HG02840 (cell line): Measurements from ENCODE around the gene DDAH2.

ENCODE experiments used
- ATAC-seq: cut with Tn5 transposase; IDR thresholded peaks from one replicate; pipeline ENCODE4 v1.9.1; 2021; ENCODE audit warnings: mild to moderate bottlenecking, moderate library complexity, moderate number of reproducible peaks; ENCODE audit not compliant: unreplicated experiment, low FRiP score

Gene DDAH2

DNA sequence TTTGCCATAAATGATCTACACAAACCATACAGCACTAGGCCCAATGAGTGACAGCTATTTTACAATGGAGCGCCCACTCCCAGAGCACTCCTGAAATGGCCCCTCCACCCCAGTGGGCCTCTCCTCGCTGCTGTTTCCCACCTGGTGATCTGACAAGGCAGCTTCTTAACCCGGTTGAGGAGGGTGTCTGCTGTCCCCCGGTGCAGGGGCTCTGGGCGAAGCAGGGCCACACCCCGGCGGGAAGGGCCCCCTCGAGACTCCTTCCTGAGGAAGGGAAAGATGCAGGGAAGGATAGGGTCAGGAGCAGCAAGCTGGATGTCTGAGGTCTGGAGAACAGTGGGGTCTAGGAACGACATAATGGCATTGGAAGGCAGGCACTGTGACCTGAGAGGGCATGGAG, 36.2 kb downstream of the DDAH2 start:
- ATAC-seq: no peak

DNA sequence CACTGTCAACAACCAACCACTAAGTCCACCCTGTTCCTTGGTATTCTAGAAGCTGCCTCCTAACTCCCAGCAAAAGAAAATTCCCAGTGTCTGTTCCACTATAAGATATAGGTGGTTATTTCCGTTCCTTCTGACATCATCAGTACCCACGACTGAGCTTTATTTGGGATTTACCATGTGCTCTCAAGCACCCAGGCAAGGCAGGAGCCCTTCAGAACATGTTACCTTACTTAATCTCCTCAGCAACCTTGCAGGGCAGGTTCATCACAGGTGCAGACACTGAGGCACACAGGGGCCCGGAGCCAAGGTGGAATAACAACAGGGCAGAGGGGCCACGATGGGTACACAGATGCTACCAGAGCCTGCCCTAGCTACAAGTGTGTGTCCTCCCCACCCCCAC, 36.7 kb downstream of the DDAH2 start:
- no peak for ATAC-seq

DNA sequence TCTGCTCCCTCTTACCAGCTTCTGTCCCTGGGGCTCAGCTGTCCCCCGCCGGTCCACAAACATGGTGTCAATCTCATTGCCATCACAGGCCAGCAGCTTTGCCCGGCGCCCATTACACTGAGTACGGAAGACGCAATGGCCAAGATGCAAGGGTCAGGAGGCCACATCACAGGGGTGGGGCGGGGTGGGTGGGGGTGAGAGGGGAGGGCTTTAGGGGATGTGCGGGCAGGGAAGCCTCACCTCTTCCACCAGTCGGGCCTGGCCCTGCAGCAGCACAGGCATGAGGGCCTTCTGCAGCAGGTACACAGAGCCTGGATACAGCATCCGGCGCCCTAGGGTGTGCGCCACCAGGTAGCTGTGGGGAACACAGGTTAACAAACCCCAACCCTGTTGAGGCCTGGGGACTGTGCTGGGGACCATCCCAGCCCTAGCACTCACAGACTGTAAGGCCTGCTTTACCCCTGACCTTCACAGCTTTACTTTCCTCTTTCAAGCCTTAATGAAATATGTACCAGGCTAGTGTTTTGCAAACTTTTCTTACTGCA, 37.5 kb downstream of the DDAH2 start:
- no peak for ATAC-seq

DNA sequence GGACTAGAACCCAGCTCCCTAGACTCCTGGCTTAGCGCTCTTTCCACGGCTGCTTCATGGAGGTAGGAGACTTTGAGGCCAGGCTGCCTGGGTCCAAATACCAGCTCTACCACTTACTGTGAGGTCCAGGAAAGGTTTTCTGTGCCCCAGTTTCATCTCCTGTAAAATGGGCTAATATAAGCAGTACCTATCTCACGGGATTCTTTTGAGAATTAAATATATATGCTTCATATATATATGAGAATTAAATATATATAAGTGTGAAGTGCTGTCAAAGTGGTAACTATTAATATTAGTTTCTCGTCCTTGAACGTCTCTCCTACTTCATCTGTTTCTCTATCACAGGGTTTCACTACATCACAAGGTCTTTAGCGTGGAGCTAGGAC, 38.0 kb downstream of the DDAH2 start:
- no peak for ATAC-seq

DNA sequence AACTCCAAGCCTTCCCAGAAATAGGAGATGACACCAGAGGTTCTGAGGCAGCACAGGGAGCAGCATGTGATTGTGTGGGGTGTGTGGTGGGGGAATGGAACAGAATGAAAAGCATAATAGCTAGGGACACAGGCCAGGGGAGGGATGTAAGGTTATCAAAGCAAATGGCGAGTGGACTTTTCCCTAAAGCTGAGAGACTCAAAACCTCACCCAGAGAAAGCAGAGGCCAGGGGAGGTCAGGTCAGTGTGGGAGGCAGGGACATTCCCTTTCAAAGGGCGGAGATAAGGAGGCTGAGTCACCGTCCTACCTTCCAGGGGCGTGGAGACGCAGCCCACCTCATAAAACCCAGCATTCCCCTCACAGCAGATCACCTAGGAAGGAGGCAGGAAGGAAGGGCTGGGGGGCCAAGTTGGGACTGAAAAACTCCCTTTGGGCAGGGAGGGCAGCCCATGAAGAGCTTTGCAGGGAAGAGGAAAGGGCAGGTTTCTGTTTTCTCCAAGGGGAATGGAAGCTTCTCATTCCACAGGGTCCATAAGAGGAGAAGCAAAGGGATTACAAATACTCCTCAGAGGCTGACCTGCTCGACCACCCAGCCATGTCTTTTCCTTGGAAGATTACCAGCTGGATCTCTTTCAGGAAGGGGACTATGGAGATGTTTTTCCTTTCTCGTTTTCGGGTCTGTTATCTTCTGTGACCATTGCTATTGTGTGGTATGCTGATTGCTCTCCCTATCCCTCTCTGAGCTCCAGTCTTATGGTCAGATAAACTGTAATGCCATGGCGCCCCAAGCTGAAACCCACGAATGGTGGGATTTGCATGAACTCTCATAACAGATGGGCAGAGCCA, 38.6 kb downstream of the DDAH2 start:
- no peak for ATAC-seq

DNA sequence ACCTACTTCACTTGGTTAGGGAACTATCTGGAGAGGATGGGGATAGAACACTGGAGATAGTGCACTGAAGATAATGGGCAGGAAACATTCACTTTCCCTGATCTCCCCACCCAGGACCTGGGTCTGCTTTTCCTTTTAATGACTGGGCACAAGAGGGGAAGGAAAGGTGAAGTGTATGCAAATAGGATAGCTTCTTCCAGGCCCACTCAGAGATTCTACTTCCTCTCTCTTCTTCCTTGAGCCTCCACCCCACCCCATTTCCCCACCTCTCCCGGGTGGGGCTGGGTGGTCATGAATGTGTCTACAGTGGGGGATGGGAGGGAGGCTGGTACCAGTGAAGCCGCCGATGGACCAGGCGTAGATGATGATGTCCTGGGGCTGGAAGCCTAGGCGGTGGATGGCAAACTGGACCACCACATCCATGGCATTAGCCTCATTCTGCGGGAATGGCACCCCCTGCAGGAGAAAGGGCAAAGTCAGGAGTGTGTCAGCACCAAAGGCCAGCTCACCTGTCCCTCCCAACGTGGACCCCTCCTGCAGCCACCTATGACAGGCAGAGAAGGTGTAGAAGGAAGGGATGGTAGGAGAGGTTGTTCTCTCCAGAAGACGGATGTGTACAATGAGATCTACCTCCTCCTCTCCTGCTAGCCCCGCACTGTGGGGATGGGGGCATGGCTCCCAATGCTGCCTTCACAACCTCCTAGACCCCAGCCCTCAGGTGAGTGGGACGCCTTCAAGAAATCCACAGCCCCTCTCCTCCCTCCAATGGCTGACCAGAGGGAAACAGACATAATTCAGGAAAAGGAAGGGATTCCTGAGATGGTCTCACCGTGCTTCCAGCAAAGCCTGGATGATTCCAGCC, 39.6 kb downstream of the DDAH2 start:
- no peak for ATAC-seq

DNA sequence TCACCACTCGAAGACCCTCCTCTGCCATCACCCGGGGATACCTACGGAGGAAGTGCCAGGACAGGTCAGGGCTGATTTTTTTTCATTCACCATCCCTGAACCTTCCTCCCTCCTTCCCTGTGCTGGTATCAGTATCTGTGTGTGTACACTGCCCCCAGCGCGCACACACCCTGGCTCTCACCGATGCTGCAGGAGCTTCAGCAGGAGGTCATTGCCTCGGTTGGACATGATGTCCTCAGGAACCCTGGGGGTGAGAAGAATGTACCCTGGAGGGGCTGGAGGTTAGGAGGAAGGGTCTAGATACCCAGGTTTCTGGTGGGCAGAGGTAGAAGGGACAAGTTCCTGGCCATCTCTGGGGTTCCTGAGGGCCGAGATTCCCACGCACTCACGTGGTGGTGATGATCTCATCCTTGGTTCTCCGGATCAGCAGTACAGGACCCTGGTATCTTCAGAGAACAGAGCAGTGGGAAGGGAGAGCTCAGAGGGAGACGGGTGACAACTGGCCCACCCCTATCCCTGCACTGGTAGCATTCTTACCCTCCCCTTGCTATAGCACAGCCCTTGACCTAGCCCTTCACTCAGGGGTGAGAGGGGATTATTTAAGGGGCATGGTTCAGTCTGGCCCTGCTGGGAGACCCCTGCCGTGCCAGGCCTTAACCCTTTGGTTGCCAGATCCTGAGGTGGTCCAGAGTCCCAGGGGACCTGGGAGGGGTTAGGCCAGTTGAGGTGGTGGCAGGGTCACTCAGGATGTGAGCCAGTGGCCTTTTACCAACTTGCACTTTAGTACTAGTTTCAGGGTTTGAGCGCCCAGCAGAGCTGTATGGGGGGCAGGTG, 41.0 kb downstream of the DDAH2 start:
- ATAC-seq: no peak

DNA sequence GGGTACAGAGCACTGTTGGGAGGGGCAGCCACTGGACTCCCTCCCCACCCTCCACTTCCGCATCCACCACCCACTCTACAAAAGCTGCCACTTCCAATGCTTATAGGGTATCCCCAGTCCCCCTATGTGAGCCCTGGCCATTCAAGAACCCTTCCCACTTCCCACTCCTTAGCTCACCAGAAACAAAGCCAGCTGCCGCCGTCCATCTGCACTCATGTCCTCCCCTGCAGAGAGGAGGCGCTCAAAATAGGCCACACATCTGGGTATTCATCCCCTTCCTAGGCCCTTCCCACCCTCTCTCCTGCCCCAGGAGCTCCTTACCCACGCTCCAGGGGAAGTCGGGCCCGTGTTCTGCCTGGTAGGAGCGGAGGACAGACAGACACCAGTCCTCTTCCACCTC, 41.8 kb downstream of the DDAH2 start:
- no peak for ATAC-seq

DNA sequence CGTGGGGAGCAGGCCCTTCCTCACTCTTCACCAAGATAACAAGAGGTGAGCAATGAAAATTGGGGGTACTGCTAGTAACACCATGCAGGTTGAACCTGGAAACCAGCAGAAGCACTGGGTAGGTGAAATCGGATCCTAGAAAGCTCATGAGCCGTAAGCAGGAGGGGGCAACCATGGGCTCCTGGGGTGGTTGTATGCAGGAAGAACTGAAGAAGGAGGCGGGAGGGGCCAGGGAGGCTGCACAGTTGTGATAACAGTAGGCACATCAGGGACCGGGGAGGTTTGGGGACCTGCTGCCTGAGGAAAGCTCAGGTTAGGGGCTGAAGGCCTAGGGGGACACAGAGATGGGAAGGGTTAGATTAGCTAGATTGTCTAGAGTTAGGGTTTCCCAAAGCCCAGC, 42.6 kb downstream of the DDAH2 start:
- no peak for ATAC-seq

DNA sequence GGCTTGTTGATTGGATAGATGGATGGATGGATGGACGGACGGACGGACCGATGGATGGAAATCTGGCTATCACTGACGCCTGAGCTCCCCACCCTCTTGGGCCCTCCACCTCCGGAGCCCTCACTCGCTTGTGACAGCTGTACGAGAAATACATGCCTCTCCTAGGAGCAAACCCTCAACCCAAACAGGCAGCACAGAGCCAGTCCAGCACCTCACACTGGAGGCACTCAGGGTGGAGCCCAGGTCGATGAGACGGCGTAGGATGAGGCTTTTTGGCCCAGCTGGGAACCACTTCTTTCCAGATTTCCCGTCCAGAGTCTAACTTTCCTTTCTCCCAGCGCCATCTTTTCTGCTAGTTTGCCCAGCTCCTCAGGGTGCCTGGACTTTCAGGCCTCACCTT, 45.5 kb downstream of the DDAH2 start:
- ATAC-seq: no peak

DNA sequence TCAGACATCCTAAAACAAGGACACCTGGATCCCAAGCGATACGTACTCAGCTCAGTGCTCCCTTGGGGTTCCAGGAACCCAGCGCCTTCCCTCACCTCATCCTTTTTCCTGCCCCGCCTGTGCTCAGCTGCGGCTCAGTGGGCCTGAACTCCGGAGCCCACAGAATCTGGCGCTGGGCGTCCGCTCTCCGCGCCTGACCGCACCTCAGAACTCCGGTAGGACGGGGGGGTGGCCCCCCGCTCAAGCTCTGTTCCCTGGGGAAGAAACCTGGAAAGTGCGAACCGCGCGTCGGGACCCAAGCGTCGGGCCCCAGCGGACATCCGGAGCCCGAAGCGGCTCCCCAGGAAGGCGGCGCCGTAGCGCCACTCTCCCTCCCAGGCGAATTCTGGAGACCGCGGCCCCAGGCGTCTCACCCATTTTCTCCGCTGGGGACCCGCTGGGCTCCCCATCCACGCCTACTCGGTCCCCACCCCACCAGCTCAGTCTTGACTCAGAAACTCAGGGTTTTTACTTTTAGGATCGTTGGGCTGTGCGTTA, 47.9 kb downstream of the DDAH2 start:
- no peak for ATAC-seq

DNA sequence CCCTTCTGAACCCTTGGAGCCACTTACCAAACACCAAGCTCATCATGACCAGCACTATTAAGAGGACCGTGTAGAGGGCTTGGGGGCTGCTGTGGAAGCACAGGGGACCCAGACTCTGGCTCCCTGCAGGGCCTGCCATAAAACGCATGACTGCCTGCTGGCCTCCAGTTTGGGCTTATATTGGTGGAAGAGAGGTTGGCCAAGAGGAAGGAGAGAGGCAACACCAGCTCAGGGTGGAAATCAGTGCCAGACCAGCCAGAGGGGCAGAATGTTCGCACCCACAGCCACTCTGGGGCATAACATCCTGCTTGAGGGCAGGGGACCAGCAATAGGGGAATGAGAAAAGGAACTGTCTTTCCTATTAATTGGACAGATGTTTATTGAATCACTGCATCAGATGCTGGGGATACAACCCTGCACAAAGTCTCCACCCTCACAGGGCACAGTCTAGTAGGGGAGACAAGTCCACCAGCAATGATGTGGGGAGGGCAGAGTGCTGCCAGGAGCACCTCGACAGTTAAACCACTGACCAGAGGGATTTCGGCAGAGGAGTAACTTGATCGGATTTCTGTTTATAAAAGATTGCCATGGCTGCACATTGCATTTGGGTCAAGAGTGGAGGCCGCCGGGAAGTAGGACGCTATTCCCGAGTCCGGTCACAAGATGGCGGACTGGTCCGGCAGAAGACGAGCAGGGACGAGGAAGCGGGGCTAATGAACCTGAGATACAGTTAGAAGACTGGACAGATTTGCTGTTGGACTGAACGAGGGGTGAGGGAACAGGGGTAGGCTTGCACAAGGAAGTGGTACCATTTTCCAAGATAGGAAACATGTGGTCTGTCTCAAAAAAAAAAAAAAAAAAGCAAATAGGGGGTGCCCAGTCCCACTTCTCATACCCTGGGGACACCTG, 48.6 kb downstream of the DDAH2 start, which contains the start of gene LY6G5C:
LY6G5C (minus strand) TSS at position 842 of the 909 bp plus-strand sequence; CDS start at position 148, 694 bp downstream.
- ATAC-seq: no peak

DNA sequence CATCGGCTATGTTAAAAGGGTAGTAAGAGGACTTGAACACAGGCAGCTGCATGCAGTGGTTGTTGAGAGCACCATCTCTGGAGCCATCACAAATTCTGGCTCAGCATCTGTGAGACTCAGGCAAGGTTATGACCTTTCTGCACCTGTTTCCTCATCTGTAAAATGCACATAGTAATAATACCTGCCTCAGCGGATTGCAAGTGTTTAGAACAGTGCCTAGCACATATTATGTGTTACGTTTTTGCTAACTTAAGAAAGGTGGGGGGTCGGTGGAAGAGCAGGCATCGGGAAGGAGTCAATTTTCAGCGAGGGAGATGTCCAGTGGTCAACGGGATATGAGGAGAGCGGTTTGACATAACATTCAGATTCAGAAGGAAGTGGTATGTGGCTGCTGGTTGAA, 51.1 kb downstream of the DDAH2 start:
- ATAC-seq: no peak
